PFSK-1 (cell line): Measurements from ENCODE around the gene MARCHF2.

Experiments
- FOXP2 ChIP-seq: optimal IDR thresholded peaks from 2 replicates; pipeline ENCODE3; 2011; ENCODE audit warnings: borderline replicate concordance, control low read depth, inconsistent platforms; ENCODE audit not compliant: insufficient read depth; ENCODE audit errors: extremely low read length, extremely low read depth
- POLR2AphosphoS5 ChIP-seq: IDR thresholded peaks from 2 replicates; pipeline ENCODE4 v1.6.1; 2012; ENCODE audit warnings: low read depth, mild to moderate bottlenecking, control low read depth, low read length, moderate library complexity
- REST ChIP-seq, 2 experiments: IDR thresholded peaks; 2 replicates each; pipeline versions ENCODE4 v1.6.1 to v1.8.0; 2011 to 2012; ENCODE audit warnings: low read depth in 2 of 2, low read length in 2 of 2, control low read depth in 1 of 2, inconsistent platforms in 1 of 2, mild to moderate bottlenecking in 1 of 2, moderate library complexity in 1 of 2; ENCODE audit not compliant: insufficient read depth in 1 of 2
- SIN3A ChIP-seq: IDR thresholded peaks from 2 replicates; pipeline ENCODE4 v1.6.1; 2012; ENCODE audit warnings: mild to moderate bottlenecking, low read length, moderate library complexity, borderline replicate concordance; ENCODE audit not compliant: insufficient read depth
- TAF1 ChIP-seq: IDR thresholded peaks from 2 replicates; pipeline ENCODE4 v1.6.1; 2012; ENCODE audit warnings: low read length, control low read depth, borderline replicate concordance; ENCODE audit not compliant: insufficient read depth

Gene MARCHF2

GRCh38 chr19:8487137-8487851 is 74.2 kb downstream of the MARCHF2 start:
- TF ChIP-seq REST (IDR thresholded peaks at IDR 0.05; ENCODE audit: insufficient read depth in 1 of 2, low read depth in 2 of 2, low read length in 2 of 2): no peak
- no peak for TF ChIP-seq FOXP2
- no peak for TF ChIP-seq POLR2AphosphoS5
- no peak for TF ChIP-seq SIN3A
- no peak for TF ChIP-seq TAF1

- no peak for TF ChIP-seq SIN3A
- no peak for TF ChIP-seq POLR2AphosphoS5
- TF ChIP-seq TAF1: no peak
- TF ChIP-seq REST (IDR thresholded peaks at IDR 0.05; ENCODE audit: insufficient read depth in 1 of 2, low read depth in 2 of 2, low read length in 2 of 2): no peak
- no peak for TF ChIP-seq FOXP2
These were observed 75.3 kb downstream of the MARCHF2 start for GRCh38 chr19:8488365-8488764.
